ENCODE results near the gene SNX9.
"Not testable (repeated sequence)": the region's sequence is repeated elsewhere in the genome, so short reads cannot be mapped to it uniquely, and the experiment has no call there.

- not testable (repeated sequence) for TF ChIP-seq CTCF, POLR2A (IDR thresholded peaks at IDR 0.05)
These were observed 21.1 kb downstream of the SNX9 start for GRCh38 chr6:157844196-157844595.

Measured in body of pancreas (tissue), 4 donors.